Caco-2 (cell line): ENCODE measurements around the gene FRMD7. TPM values are rescaled to one million over a fixed set of nuclear protein-coding genes. Genes with fewer than 3 reads are reported as not detected.

Source experiments
- BruUV-seq: library from RNA; stranded (reverse); fragments of 400-500 nt; replicated peaks from 2 replicates; lab custom pipeline; 2021; lab: Mats Ljungman, UMichigan
- CTCF ChIA-PET: fragments of 300-600 bp; sonication (Branson Sonifier 250); formaldehyde crosslinking; loops from one replicate; lab custom pipeline; 2022; ENCODE audit warnings: antibody characterized with exemption; lab: Charles Lee
- POLR2A ChIA-PET: fragments of 300-600 bp; sonication (Branson Sonifier 250); formaldehyde crosslinking; loops from one replicate; lab custom pipeline; 2022; ENCODE audit warnings: antibody characterized with exemption; lab: Charles Lee
- DNase-seq, 2 experiments: peaks; one replicate each; pipeline versions ENCODE4 v3.0.0 to v3.0.0-alpha.2; 2020 to 2022
- H3K27me3 ChIP-seq: replicated peaks from 2 replicates; pipeline ENCODE4 v1.6.0; 2011; ENCODE audit warnings: low read length; ENCODE audit not compliant: control insufficient read depth, insufficient read depth
- H3K36me3 ChIP-seq: 2 replicates; pipeline ENCODE4 v1.5.1; 2011; ENCODE audit warnings: low read length; ENCODE audit not compliant: control insufficient read depth, insufficient read depth
- H3K4me1 ChIP-seq: fragments of 250-450 bp; sonication (Bioruptor Pico); 2 replicates; pipeline ENCODE4 v1.5.1; 2020; ENCODE audit warnings: mild to moderate bottlenecking
- H3K4me3 ChIP-seq: 2 replicates; pipeline ENCODE4 v1.5.1; 2011; ENCODE audit warnings: low read depth, mild to moderate bottlenecking, control low read depth, low read length
- H3K9me3 ChIP-seq: fragments of 250-450 bp; sonication (Bioruptor Pico); 2 replicates; pipeline ENCODE4 v1.5.1; 2020; ENCODE audit warnings: mild to moderate bottlenecking, moderate library complexity
- H3K27ac Mint-ChIP-seq: one replicate; pipeline ENCODE4 v1.8.0; 2022; ENCODE audit warnings: mixed read lengths; ENCODE audit not compliant: unreplicated experiment
- H3K27me3 Mint-ChIP-seq: one replicate; pipeline ENCODE4 v1.8.0; 2022; ENCODE audit warnings: mixed read lengths; ENCODE audit not compliant: insufficient read depth, unreplicated experiment
- H3K36me3 Mint-ChIP-seq: one replicate; pipeline ENCODE4 v1.8.0; 2022; ENCODE audit warnings: mild to moderate bottlenecking, mixed read lengths; ENCODE audit not compliant: insufficient read depth, unreplicated experiment
- H3K4me1 Mint-ChIP-seq: one replicate; pipeline ENCODE4 v1.8.0; 2022; ENCODE audit warnings: low read depth, mixed read lengths; ENCODE audit not compliant: unreplicated experiment
- H3K4me3 Mint-ChIP-seq: one replicate; pipeline ENCODE4 v1.8.0; 2022; ENCODE audit warnings: mild to moderate bottlenecking, moderate library complexity, mixed read lengths; ENCODE audit not compliant: unreplicated experiment
- H3K9me3 Mint-ChIP-seq: one replicate; pipeline ENCODE4 v1.8.0; 2022; ENCODE audit warnings: mixed read lengths; ENCODE audit not compliant: unreplicated experiment
- CTCF ChIP-seq, 2 experiments: fragments of 200-600 bp in 1 of 2; IDR thresholded peaks; 1 replicate in 1 of 2; 2 replicates in 1 of 2; pipeline versions ENCODE4 v1.5.1 to v1.8.0; 2011 to 2022; ENCODE audit warnings: antibody characterized with exemption in 1 of 2, control low read depth in 1 of 2, inconsistent platforms in 1 of 2, low read depth in 1 of 2, low read length in 1 of 2, mild to moderate bottlenecking in 1 of 2, moderate library complexity in 1 of 2; ENCODE audit not compliant: insufficient read depth in 1 of 2, severe bottlenecking in 1 of 2, unreplicated experiment in 1 of 2
- intact Hi-C: fragments of 100-400 bp; cut with micrococcal nuclease; formaldehyde crosslinking; loops from one replicate; pipeline ENCODE4 v1.10.0; 2022; ENCODE audit not compliant: unreplicated experiment
- total RNA-seq: library from RNA; stranded (reverse); gene quantifications from 2 replicates; pipeline ENCODE4 v1.2.3, GENCODE V29; 2022

The FRMD7 gene
- total RNA-seq, 1 experiment from 2014 or later: not detected

GRCh38 chrX:132088864-132089263, 39.0 kb downstream of the FRMD7 start:
- no peaks in the 10 kb centered on the region for H3K9me3 ChIP-seq
- DNase-seq: no peak
- H3K27me3 Mint-ChIP-seq: no peaks in the 10 kb centered on the region
- no peaks in the 10 kb centered on the region for H3K36me3 Mint-ChIP-seq
- H3K4me1 ChIP-seq: no peaks in the 10 kb centered on the region
- intact Hi-C loops: no loop called here
- no TSS peak for BruUV-seq
- no peaks in the 10 kb centered on the region for H3K27me3 ChIP-seq
- no peaks in the 10 kb centered on the region for H3K9me3 Mint-ChIP-seq
- no peak overlapping the region for H3K4me3 ChIP-seq
- POLR2A ChIA-PET: no interaction called here
- no peak overlapping the region for H3K27ac Mint-ChIP-seq
- TF ChIP-seq CTCF (IDR thresholded peaks at IDR 0.05; ENCODE audit: insufficient read depth in 1 of 2, low read depth in 1 of 2, low read length in 1 of 2, severe bottlenecking in 1 of 2, unreplicated experiment in 1 of 2): no peak
- peaks cover 13% of the 10 kb centered on the region for H3K4me1 Mint-ChIP-seq
- no peaks in the 10 kb centered on the region for H3K36me3 ChIP-seq
- no peak overlapping the region for H3K4me3 Mint-ChIP-seq
- CTCF ChIA-PET: interaction anchor here (0.6 kb wide), 1 partner anchor 75 kb away, joined by 4 read pairs; no protein-coding TSS in a partner anchor

- H3K4me1 ChIP-seq: no peaks in the 10 kb centered on the region
- H3K27me3 Mint-ChIP-seq: no peaks in the 10 kb centered on the region
- no peak overlapping the region for H3K4me3 Mint-ChIP-seq
- no peaks in the 10 kb centered on the region for H3K36me3 Mint-ChIP-seq
- no peaks in the 10 kb centered on the region for H3K9me3 ChIP-seq
- H3K36me3 ChIP-seq: no peaks in the 10 kb centered on the region
- no TSS peak for BruUV-seq
- H3K4me1 Mint-ChIP-seq: peaks cover 7% of the 10 kb centered on the region
- no peaks in the 10 kb centered on the region for H3K27me3 ChIP-seq
- intact Hi-C loops: no loop called here
- H3K4me3 ChIP-seq: no peak overlapping the region
- POLR2A ChIA-PET: no interaction called here
- no peak for TF ChIP-seq CTCF (IDR thresholded peaks at IDR 0.05; ENCODE audit: insufficient read depth in 1 of 2, low read depth in 1 of 2, low read length in 1 of 2, severe bottlenecking in 1 of 2, unreplicated experiment in 1 of 2)
- CTCF ChIA-PET: no interaction called here
- H3K27ac Mint-ChIP-seq: no peak overlapping the region
- no peak for DNase-seq
- H3K9me3 Mint-ChIP-seq: no peaks in the 10 kb centered on the region
Measured at GRCh38 chrX:132086672-132087071, 41.1 kb downstream of the FRMD7 start.

GRCh38 chrX:132085786-132086185, 42.0 kb downstream of the FRMD7 start:
- no peaks in the 10 kb centered on the region for H3K27me3 Mint-ChIP-seq

More at GRCh38 chrX:132085786-132086185, 42.0 kb downstream of the FRMD7 start:
- Mint-ChIP-seq H3K9me3 (no peaks in the 10 kb centered on the region), H3K4me3 (no peak overlapping the region), H3K27ac (no peak overlapping the region), H3K36me3 (no peaks in the 10 kb centered on the region), H3K4me1 (peaks cover 7% of the 10 kb centered on the region)
- CTCF ChIA-PET: no interaction called here
- no peak overlapping the region for H3K4me3 ChIP-seq
- no peaks in the 10 kb centered on the region for H3K4me1 ChIP-seq
- H3K9me3 ChIP-seq: no peaks in the 10 kb centered on the region
- intact Hi-C loops: no loop called here
- no peaks in the 10 kb centered on the region for H3K27me3 ChIP-seq
- no peak for DNase-seq
- POLR2A ChIA-PET: no interaction called here
- TF ChIP-seq CTCF (IDR thresholded peaks at IDR 0.05; ENCODE audit: insufficient read depth in 1 of 2, low read depth in 1 of 2, low read length in 1 of 2, severe bottlenecking in 1 of 2, unreplicated experiment in 1 of 2): no peak
- no peaks in the 10 kb centered on the region for H3K36me3 ChIP-seq
- no TSS peak for BruUV-seq
